ENCODE measurements around the gene RAPGEF6.

The RAPGEF6 gene

GRCh38 chr5:131613423-131613822 lies 21.6 kb downstream of the RAPGEF6 start:
- DNase-seq: no peak
- no peak overlapping the region for H3K4me3 Mint-ChIP-seq
- H3K27me3 Mint-ChIP-seq (ENCODE audit: low read depth, poor library complexity): no peaks in the 10 kb centered on the region
- no peak for TF ChIP-seq CTCF (IDR thresholded peaks at IDR 0.05)
- H3K27ac Mint-ChIP-seq: no peak overlapping the region
- peaks cover 5% of the 10 kb centered on the region for H3K9me3 Mint-ChIP-seq
- no peaks in the 10 kb centered on the region for H3K4me1 Mint-ChIP-seq
- H3K36me3 Mint-ChIP-seq (ENCODE audit: low read depth): peaks cover 39% of the 10 kb centered on the region

- no peak overlapping the region for H3K4me3 Mint-ChIP-seq
- H3K4me1 Mint-ChIP-seq: no peaks in the 10 kb centered on the region
- no peak for DNase-seq
- no peaks in the 10 kb centered on the region for H3K27me3 Mint-ChIP-seq (ENCODE audit: low read depth, poor library complexity)
- TF ChIP-seq CTCF (IDR thresholded peaks at IDR 0.05): no peak
- no peak overlapping the region for H3K27ac Mint-ChIP-seq
- H3K9me3 Mint-ChIP-seq: no peaks in the 10 kb centered on the region
- peaks cover 29% of the 10 kb centered on the region for H3K36me3 Mint-ChIP-seq (ENCODE audit: low read depth)
Observed at GRCh38 chr5:131611064-131611381, 24.0 kb downstream of the RAPGEF6 start.

GRCh38 chr5:131610198-131611063 lies 24.6 kb downstream of the RAPGEF6 start:
- Mint-ChIP-seq H3K4me3 (no peak overlapping the region), H3K9me3 (no peaks in the 10 kb centered on the region), H3K4me1 (no peaks in the 10 kb centered on the region), H3K36me3 (ENCODE audit: low read depth) (peaks cover 25% of the 10 kb centered on the region), H3K27ac (peak overlapping the region; percentile 47), H3K27me3 (ENCODE audit: low read depth, poor library complexity) (no peaks in the 10 kb centered on the region)
- no peak for TF ChIP-seq CTCF (IDR thresholded peaks at IDR 0.05)
- DNase-seq: no peak

- Mint-ChIP-seq H3K27ac (no peak overlapping the region), H3K27me3 (ENCODE audit: low read depth, poor library complexity) (no peaks in the 10 kb centered on the region), H3K4me1 (no peaks in the 10 kb centered on the region), H3K4me3 (no peak overlapping the region), H3K36me3 (ENCODE audit: low read depth) (peaks cover 25% of the 10 kb centered on the region), H3K9me3 (no peaks in the 10 kb centered on the region)
- no peak for TF ChIP-seq CTCF (IDR thresholded peaks at IDR 0.05)
- DNase-seq: no peak
Observed at GRCh38 chr5:131609774-131610173, 25.3 kb downstream of the RAPGEF6 start.

DNA sequence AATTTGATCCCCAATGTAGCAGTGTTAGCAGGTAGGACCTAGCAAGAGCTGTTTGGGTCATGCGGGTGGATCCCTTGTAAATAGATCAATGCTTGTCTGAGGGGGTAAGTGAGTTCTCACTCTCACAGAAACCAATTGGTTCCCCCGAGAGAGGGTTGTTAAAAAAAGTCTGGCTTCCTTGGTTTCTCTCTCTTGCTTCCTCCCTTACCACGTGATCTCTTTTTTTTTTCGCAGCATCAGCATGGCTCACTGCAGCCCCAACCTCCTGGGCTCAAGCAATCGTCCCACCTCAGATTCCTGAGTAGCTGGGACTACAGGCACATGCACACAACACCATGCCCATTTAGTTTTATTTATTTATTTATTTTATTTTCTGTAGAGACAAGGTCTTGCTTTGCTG lies 26.4 kb downstream of the RAPGEF6 start:
- H3K27me3 Mint-ChIP-seq (ENCODE audit: low read depth, poor library complexity): no peaks in the 10 kb centered on the region
- DNase-seq: no peak
- no peaks in the 10 kb centered on the region for H3K4me1 Mint-ChIP-seq
- TF ChIP-seq CTCF (IDR thresholded peaks at IDR 0.05): no peak
- H3K27ac Mint-ChIP-seq: no peak overlapping the region
- H3K4me3 Mint-ChIP-seq: no peak overlapping the region
- H3K9me3 Mint-ChIP-seq: no peaks in the 10 kb centered on the region
- H3K36me3 Mint-ChIP-seq (ENCODE audit: low read depth): peaks cover 20% of the 10 kb centered on the region
